22Rv1 (cell line): ENCODE data around the gene CX3CR1.

Source experiments
- ZFX ChIP-seq: fragments of 450-650 bp; IDR thresholded peaks from 2 replicates; pipeline ENCODE4 v1.6.1; 2017; ENCODE audit warnings: antibody characterized with exemption, borderline replicate concordance
- TF ChIP-seq, protein P1 (sequence below): fragments of 450-650 bp; IDR thresholded peaks from 2 replicates; pipeline ENCODE4 v1.5.1; 2017; ENCODE audit warnings: mild to moderate bottlenecking

DNA sequence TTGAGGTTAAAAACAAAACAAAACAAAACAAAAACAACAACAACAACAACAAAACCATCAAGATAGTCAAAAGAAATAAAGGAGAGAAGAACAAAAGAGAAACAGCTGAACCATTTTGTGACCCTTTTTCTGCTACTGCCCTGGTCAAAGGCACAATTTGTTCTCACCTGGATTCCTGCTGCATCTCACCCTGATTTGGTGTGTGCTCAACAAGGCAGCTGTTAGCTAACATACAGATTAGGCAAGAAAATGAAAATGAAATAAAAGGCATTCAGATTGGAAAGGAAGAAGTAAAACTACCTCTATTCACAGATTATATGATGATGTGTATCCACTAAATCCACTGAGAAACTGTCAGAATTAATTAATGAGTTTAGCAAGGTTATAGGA lies 58.7 kb downstream of the CX3CR1 start:
- TF ChIP-seq, protein P1, sequence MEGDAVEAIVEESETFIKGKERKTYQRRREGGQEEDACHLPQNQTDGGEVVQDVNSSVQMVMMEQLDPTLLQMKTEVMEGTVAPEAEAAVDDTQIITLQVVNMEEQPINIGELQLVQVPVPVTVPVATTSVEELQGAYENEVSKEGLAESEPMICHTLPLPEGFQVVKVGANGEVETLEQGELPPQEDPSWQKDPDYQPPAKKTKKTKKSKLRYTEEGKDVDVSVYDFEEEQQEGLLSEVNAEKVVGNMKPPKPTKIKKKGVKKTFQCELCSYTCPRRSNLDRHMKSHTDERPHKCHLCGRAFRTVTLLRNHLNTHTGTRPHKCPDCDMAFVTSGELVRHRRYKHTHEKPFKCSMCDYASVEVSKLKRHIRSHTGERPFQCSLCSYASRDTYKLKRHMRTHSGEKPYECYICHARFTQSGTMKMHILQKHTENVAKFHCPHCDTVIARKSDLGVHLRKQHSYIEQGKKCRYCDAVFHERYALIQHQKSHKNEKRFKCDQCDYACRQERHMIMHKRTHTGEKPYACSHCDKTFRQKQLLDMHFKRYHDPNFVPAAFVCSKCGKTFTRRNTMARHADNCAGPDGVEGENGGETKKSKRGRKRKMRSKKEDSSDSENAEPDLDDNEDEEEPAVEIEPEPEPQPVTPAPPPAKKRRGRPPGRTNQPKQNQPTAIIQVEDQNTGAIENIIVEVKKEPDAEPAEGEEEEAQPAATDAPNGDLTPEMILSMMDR = no peak
- TF ChIP-seq ZFX = no peak
